HG03025 (cell line): ENCODE data around the gene KITLG.
"Not testable (repeated sequence)": the region's sequence is repeated elsewhere in the genome, so short reads cannot be mapped to it uniquely, and the experiment has no call there.

Experiments used
- ATAC-seq: cut with Tn5 transposase; IDR thresholded peaks from one replicate; pipeline ENCODE4 v1.9.1; 2021; ENCODE audit warnings: mild to moderate bottlenecking, moderate library complexity; ENCODE audit not compliant: unreplicated experiment, low FRiP score

Gene KITLG

DNA sequence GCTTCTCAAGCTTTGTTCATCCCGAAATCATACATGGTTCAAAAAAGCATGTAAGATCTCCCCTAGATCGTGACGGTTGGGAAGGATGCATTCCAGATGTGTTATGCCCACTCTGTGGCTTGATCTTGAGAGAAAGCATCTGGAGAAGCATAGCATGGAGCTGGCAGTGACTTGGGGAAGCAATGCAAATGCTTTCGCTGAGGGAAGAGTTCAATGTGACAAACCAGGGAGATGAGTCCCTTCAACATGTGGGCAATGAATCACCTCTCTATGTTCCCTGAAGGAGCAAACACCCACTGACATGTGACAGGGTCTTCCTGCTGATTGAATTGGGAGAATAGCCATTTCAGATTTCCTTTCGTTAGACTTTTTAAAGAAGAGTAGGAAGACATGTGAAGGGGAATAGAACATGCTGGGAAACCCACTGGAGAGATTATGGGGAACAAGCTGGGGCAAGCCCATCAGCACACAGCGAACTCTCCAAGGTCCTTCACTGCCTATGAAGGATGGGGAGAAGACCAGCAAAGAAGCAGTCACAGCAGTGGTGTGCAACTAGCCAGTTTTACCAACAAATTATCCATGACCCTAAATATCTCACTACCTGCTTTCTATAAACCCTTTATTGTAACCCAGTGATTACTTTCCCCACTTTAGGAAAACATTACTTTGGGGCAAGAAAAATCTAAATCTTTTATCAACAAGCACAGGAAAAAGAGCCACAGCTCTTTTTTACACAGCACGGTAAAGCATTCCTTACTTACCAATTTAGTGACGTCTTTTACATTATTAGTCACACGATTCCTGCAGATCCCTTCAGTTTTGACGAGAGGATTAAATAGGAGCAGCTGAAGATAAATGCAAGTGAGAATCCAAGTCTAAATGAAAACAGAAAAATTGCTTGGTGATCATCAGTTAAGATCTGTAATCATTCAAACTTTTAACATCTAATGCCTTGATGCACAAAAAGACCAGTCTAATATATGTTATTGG lies 35.0 kb downstream of the KITLG start:
- no peak for ATAC-seq

DNA sequence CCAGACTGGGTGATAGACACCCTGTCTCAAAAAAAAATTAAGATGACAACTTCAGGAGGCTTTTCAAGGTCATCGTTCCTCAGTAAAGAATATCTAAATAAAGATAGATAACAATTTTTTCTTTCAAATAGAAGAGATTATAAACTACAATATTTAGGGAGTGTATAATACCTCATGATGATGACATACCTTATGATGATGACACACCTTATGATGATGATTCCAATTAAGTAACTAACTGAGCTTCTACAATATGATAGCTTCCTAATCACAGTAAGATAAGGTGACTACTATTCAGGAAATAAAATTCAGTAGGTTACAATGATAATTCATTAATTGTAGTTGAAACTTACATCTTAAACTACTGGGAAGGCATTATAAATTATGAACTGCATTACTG lies 40.4 kb downstream of the KITLG start:
- ATAC-seq = no peak

DNA sequence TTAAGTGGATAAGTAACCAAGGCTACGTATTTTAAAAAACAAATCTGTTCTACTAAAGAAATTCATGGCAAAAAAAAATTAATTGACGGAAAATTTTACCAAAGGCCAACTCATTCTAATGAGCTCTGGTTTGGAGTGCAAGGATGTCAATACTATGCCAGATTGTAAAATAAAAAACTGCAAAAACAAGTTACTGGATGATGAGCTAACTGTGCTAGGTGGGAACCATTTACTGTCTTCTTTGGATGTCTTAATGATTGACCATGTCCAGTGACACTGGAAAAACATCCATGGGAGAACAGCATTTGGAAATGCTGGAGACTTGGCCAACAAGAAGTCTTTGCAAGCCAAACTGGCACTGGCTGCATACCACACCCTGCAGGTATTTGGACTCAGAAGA lies 41.6 kb downstream of the KITLG start:
- ATAC-seq = no peak

DNA sequence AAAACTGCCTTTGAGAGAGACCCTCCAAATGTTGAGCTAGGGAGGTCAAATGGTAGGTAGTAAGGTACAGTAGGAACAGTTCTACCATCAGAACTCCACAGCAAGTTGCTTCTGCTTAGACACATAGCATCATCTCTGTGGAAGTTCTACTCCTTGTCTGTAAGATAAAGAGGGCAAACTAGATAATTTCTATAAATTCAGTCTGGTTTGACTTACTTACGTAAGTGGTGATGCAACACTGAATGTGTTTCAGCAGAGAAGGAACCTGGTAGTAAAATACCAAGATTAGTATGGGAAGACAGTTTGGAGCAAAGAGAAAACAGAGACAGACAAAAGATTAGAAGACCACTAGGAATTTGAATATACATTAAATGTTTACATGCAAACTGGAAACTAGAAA lies 42.0 kb downstream of the KITLG start:
- ATAC-seq = no peak

DNA sequence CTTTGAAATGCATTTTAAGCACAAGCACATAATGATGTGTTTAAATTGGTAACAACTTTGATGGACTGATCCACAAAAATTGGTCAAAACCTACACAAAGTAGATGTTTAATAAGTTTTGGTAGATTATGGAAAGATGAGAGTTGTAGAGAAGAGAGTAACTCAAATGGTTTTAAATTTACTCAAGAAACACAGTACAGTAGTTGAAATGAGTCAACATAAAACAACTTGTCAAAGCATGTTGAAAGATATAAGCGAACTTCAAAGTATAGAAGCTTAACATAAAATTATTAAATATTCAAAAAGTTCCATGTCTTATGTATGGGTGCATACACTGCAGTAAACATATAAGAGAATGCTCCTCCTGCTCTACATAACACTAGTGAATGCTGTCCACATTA lies 49.4 kb downstream of the KITLG start:
- no peak for ATAC-seq

DNA sequence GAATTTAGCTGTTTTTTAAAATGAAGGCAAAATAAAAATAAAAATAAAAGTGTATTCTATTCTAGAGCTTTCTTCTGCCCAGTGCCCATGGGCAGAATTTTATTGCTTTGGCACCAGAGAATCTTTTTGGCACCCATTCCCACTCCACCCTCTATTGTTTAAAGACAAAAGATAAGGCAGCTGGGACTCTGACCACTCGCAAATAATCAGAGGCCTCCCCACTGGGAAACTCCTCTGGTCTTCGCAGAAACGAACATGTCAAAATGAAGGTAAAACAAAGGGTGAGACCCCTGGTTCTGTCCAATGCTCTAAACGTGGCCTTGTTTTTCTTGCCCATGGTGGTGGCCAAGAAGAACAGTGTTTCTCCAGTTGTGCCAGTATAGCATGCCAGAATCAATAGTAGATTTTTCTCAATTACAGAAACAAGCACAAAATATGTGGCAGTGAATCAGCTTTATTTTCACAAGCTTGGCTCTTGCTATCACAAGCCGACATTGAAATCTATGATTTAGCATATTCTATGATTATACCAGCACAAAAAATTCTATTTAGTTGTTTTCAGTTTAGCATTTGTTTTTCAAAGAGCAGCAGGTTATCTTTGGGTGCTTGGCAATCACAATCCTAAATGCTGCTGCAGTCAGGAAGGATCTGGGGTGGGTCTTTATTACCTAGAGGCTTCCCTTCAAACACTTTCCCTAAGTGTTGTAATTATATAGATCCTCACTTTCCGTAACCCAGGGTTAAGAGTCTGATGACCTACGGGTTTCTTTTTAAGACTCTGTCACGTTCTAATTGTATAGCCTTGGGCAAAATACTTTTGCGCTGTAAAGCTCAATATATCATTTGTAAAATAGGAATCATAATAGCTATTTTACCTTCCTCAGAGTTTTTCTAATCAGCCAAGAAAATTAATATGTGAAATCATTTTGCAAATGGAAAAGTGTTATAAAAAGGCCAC lies 50.5 kb downstream of the KITLG start:
- ATAC-seq = no peak

DNA sequence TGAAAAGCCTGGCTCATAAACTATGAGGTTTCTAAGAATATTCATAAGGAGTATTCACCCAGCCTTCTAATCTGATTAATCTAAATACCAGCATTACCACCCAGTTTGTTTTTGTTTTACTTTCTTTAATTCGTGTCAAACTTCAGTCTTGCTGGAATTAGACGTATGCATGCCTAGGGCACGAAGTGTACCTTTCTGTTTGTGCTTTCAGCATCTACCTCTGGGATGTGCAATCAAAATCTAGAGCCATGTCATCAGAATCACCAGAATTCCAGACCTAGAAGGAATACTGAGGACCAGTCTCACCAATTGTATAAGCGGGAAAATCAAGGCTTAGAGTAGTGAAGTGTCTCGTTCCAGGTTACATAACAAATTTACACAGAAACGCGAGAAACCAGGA lies 57.3 kb downstream of the KITLG start:
- no peak for ATAC-seq

DNA sequence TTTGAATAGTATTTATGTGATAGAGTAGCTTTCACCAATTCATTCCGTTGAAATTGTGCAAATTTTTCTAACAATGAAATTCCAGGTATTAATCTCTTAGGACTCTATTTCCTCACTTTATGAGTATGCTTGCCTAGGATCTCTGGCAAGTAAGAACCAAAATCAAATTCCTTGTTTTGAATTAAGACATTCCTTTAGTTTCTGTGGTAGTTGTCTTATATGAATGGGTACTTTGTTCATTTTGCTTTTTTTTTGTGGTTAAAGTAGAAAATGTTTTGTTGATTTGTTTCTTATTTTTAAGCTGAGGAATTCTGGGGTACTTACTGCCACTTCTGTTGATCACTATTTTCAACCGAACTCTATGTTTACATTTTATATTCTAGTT lies 59.8 kb downstream of the KITLG start:
- ATAC-seq = no peak

DNA sequence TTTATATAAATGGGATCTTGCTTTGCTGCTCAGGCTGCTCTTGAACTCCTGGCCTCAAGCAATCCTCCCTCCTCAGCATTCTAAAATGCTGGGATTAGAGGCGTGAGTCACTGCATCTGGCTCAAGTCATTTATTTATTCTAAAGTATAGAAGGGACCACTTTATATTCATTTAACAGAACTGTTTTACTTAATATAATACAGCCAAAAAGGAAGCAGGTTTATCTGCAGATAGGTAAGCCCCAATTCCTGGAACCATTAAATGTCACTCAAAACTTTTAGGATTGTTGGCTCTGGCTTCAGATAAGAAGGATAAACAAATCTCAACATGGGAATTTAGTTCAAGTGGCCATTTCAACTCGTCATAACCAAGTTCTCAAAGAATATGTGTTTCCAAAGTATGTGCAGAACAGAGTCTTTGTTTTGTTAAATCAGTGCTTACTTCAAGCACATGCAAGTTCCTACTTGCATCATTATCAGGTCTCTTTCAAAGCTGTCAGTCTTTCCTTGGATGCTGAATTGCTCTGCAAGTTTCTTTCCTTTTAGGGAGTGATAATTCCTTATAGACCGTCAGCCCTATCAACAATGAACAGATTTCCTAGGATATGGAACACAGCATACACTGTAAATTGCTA lies 60.4 kb downstream of the KITLG start:
- ATAC-seq = no peak

DNA sequence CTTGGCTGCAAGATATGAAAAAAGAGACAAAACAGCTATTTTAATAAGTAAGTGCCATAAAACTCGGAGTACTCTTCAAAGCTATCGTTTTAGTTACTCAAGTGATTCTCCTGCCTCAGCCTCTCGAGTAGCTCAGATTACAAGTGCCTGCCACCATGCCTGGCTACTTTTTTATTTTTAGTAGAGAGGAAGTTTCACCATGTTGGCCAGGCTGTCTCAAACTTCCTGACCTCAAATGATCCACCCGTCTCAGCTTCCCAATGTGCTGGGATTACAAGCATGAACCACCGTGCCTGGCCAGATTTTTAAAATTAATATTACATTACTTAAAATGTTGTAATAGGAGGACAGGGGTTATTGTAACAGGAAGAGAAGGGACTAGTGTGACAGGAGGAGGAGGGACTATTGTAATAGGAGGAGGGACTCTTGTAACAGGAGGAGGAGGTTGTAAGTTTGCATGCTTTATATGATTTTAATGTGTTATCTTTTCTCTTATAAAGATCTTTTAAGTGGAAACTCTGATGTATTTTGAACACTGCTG lies 61.3 kb downstream of the KITLG start:
- ATAC-seq = no peak

DNA sequence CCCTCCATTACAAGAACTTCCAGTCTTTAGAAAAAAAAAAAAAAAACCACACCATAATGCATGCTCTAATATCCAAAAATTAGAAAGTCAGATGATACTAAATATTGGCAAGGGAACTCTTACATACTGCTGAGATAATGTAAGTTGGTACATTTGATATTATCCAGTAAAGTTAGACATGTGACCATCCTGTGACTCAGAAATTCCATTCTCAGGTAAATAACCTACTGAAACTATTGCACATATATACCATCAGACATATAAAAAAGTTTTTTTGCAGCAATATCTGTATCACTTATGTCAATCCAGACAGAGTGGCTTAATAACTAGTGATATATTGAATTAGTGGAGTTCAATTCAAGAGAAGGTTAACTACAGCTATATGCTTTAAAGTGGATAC lies 63.5 kb downstream of the KITLG start:
- ATAC-seq = no peak

DNA sequence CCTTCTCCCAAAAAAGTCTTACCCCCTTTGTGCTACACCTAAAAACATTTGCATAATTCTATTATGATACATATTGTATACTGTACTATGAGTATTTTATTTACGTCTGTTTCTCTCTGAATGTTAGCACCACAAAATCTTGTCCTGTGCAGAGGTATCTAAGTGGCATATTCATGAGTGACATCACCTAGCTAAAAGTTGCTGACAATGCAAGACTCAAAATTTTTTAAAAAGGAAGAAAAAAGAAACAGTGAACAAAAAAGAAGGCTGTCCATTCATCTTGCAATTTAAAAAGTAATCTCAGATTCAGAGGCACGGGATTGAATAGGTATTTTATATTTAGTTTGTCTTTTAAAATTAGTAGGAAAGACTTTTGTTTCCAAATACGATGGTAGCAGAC lies 69.4 kb downstream of the KITLG start:
- ATAC-seq = no peak

DNA sequence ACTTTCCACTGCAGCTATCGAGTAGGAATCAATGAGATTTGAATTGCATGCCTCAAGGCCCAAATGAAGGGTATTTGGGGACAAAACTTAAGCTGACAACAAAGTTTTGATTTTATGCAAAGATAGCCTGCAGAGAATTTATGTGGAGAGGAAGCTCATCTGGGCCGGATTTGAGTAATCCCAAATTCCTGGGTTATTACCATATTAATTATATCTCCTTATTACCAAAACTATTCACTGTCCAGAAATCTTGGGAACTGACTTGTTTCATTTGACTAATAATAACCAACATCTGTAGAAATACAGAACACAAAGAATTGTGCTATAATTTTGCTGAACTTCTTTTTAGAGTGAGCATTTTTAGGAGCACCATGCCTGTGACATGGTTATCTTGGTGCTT lies 70.4 kb downstream of the KITLG start:
- no peak for ATAC-seq

DNA sequence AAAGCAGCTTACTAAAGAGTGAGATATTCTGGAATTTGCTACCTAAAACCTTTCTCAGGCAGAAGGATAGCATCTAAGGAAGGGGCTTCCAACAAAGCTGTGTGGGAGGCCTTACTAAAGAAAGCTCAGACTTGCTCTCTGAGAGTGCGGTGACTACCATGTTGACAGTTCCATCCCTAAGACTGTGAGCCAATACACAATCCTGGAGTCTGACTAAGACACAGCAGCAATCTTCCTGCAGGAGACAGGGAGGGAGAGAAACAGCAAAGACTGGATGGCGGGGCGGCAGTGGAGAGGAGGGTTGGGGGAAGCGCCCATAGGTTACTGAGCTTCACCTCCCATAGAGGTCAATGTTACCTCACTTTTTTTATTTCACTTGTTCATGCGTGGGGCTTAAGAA lies 70.9 kb downstream of the KITLG start:
- no peak for ATAC-seq

DNA sequence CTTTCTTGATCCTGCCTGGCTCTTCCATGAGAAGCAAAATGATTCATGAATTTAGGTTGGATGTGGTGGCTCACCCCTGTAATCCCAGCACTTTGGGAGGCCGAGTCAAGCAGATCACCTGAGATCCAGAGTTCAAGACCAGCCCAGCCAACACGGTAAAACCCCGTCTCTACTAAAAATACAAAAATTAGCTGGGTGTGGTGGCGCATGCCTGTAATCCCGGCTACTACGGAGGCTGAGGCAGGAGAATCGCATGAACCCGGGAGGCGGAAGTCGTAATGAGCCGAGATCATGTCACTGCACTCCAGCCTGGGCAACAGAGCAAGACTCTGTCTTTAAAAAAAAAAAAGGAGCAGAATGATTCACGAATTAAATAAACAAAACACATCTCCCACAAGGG lies 72.4 kb downstream of the KITLG start:
- not testable (repeated sequence) for ATAC-seq

DNA sequence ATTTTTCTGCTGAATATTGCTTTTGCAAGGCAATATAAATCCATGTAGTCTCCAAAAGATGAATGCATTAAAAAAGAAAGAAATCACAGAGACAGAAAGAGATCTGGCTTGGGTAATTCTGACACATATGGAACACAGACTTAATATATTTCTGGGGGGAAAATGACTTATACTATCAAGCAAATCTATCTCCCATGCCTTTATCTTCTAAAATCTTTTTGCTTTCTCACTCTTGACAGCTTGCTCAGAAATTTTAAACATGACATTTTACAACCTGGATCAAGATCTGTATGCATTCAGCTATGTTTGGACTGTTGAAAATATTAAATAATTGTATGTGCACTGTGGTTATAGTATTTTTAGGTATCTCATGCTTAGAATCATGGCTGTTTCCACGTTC lies 73.0 kb downstream of the KITLG start:
- ATAC-seq = no peak

DNA sequence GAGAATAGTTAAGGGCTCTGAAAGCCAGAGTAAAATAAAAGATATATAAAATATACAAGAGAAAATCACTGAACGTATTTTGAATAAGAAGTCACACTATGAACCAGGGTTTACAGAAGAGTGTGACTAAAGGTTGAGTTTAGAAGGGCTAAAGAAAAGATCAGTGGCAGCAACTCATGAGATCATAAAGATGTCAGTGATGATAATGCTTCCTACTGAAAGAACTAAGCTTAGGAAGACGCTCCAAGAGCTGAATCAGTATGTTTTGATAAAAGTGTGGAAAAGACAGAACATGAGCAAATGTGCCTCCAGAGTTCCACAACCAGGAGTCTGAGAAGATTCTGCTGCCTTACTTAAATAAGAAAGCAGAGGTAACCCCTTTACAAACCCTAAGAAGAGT lies 74.6 kb downstream of the KITLG start:
- no peak for ATAC-seq

DNA sequence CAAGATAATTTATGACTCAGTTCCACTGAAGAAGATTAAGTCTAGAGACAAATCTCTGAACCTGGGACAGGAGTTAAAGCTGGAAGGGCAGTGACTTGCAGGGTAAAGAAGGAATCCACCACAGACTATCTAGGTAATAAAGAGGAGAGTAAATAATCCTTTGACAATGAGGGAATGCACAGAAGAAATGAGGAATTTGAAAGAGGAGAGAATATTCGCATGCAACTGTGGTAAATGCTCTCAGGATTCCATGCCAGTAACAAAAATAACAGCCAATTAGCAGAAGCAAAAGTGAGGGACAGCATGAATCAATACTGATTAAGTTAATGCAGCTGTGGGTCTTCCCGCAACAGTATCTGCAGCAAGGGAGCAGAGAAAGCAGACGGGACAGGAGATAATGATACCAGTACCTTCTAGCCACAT lies 77.0 kb downstream of the KITLG start:
- no peak for ATAC-seq

DNA sequence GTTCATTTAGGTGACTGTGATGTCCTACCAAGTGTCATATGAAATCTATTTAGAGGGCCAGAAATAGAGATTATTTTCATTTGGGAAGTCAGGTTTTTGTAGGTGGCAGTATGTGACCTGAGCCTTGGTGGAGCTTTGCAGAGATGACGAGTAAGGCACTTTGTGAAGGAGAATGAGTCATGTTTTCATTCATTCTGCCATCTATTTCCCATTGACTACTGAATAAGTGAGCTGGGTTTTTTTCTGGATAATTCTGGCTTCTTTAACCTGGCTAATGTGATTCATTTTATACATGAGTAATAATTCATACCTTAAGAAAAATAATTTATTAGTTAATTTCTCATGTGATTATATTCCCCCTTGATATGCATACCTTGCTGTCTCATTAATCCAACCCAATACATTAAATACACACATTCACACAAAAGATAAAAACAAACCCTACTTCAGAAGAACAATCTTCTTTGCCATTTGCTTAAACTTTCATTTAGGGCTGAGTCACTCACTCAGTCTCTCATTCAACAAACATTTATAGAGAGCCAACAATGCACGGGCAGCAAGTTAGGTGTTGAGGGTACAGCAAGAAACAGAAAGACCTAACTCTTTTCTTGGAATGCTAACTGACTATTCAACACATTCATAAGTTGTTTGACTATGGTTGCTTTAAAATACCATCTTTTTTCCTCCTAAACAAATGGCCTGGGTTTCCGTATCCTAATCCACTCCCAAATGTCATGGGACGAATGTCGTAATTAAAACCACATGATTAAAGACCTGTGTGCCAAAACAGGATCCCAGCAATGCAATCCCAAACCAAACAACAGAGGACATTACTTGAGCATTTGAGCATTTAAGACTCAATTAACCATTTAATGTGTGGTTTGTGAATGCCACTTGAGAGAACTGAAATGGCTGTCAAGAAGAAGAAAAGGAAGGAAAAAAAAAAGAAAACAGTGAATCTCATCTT lies 78.0 kb downstream of the KITLG start:
- no peak for ATAC-seq
